Raji (cell line): Measurements from ENCODE around the gene SV2C.

Source experiments
- POLR2A ChIP-seq: IDR thresholded peaks from 2 replicates; pipeline ENCODE4 v1.6.1; 2011; ENCODE audit warnings: low read depth, low read length, control low read depth; ENCODE audit not compliant: insufficient read depth

SV2C gene

GRCh38 chr5:76388236-76388635, 305.1 kb downstream of the SV2C start:
- TF ChIP-seq POLR2A = no peak

- TF ChIP-seq POLR2A = no peak
These were observed 305.8 kb downstream of the SV2C start for GRCh38 chr5:76388791-76389512.

- TF ChIP-seq POLR2A = no peak
These were observed 306.5 kb downstream of the SV2C start for GRCh38 chr5:76389513-76390154.

- TF ChIP-seq POLR2A = no peak
These were observed 307.8 kb downstream of the SV2C start for GRCh38 chr5:76391014-76391413.

- TF ChIP-seq POLR2A = no peak
These were observed 310.0 kb downstream of the SV2C start for GRCh38 chr5:76393035-76393680.

GRCh38 chr5:76397200-76397599, 314.0 kb downstream of the SV2C start:
- no peak for TF ChIP-seq POLR2A

- no peak for TF ChIP-seq POLR2A
These were observed 316.1 kb downstream of the SV2C start for GRCh38 chr5:76399268-76399667.

GRCh38 chr5:76400466-76400865, 317.3 kb downstream of the SV2C start:
- no peak for TF ChIP-seq POLR2A

- no peak for TF ChIP-seq POLR2A
These were observed 318.6 kb downstream of the SV2C start for GRCh38 chr5:76401801-76402250.

GRCh38 chr5:76402251-76402885, 319.2 kb downstream of the SV2C start:
- no peak for TF ChIP-seq POLR2A

- TF ChIP-seq POLR2A = no peak
These were observed 319.9 kb downstream of the SV2C start, which contains the start of gene IQGAP2 for GRCh38 chr5:76402886-76403765. IQGAP2 (plus strand) TSS chr5:76403285; CDS start chr5:76403546, 261 bp downstream.
